ENCODE data around the gene CREB3L4. TPM values are rescaled to one million over a fixed set of nuclear protein-coding genes. Genes with fewer than 3 reads are reported as not detected.
"Not testable (repeated sequence)": the region's sequence is repeated elsewhere in the genome, so short reads cannot be mapped to it uniquely, and the experiment has no call there.

The CREB3L4 gene
- total RNA-seq, 2 experiments from 2014 or later, result 17.0 to 28.2 TPM

DNA sequence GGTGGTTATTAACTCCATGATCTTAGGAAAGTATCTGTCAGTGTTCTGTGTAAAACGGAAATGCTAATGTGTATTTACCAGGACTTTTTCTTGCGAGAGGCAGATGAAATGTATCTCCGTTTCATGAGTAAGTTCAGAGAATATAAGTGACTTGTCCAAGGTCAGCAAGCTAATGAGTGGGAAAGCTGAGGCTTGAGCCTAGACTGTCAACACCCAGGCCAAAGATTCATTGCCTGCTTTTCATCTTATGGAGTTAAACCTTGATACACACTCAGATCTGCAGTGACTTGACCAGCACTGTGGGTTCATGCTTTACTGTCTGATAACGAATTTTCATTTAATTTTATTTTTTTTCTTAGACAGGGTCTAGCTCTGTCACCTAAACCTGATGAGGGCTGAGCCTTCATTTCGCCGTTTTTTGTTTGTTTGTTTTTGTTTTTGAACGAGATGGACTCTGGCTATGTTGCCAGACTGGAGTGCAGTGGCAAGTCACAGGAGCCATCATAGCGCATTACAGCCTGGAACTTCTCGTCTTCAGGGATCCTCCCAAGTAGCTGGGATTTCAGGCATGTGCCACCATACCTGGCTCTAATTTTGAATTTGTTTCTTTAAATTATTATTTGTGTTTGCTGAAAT lies 10.7 kb downstream of the CREB3L4 start:
- DNase-seq (ENCODE audit: low spot score), result no peak
- BruUV-seq (replicated peaks), result no TSS peak
- peak overlapping the region; percentile 82 for H3K4me2 ChIP-seq (ENCODE audit: low read length)
- peaks cover 37% of the 10 kb centered on the region for H3K79me2 ChIP-seq (ENCODE audit: insufficient read depth, low read depth, low read length)
- H3K4me1 ChIP-seq (ENCODE audit: insufficient read depth, low read length, poor library complexity, severe bottlenecking), result peaks cover 21% of the 10 kb centered on the region
- ChIA-PET POLR2A (interaction anchor here (0.7 to 5.1 kb wide), 11 partner anchors 8 to 345 kb away, joined by 3 to 54 read pairs (median 4); partner anchors contain the start of genes CHTOP, CREB3L4, DENND4B and RAB13), CTCF (ENCODE audit: unreplicated experiment) (interaction anchor here (0.5 to 1.7 kb wide), 5 partner anchors 8 to 406 kb away, joined by 3 to 6 read pairs (median 3); partner anchors contain the start of genes RAB13 and SLC39A1)
- intact Hi-C loops (cut with micrococcal nuclease; ENCODE audit: unreplicated experiment), result no loop called here
- H2AFZ ChIP-seq (ENCODE audit: low read length), result peak overlapping the region; percentile 83
- no peaks in the 10 kb centered on the region for H3K9me2 ChIP-seq (ENCODE audit: insufficient read depth, low read length)
- no peak for TF ChIP-seq EZH2phosphoT487 (IDR thresholded peaks at IDR 0.05; ENCODE audit: borderline replicate concordance, low read depth, low read length)
- TF ChIP-seq CTCF (conservative IDR thresholded peaks at IDR 0.05; ENCODE audit: low read length), result no peak
- H3K9me3 ChIP-seq (ENCODE audit: low read length), result no peaks in the 10 kb centered on the region
- peak overlapping the region; percentile 58 for H3K27ac ChIP-seq (ENCODE audit: low read depth, low read length, poor library complexity, severe bottlenecking)
- peaks cover 29% of the 10 kb centered on the region for H3K36me3 ChIP-seq (ENCODE audit: insufficient read depth, low read length)
- peak overlapping the region; percentile 86 for H3K4me3 ChIP-seq (ENCODE audit: low read depth, low read length, poor library complexity, severe bottlenecking)
- H4K20me1 ChIP-seq (ENCODE audit: insufficient read depth, low read length), result no peaks in the 10 kb centered on the region

DNA sequence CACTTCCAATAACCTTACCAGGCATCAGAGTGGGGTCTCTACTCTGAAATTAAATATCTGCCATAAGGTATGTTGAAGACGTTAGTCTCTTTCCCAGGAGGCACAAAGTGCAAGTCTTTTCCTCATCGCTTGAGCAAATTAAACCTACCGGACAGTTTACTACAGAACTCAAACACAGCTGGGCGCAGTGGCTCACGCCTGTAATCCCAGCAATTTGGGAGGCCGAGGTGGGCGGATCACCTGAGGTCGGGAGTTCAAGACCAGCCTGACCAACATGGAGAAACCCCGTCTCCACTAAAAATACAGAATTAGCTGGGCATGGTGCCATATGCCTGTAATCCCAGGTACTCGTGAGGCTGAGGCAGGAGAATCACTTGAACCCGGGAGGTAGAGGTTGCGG lies 11.4 kb downstream of the CREB3L4 start:
- not testable (repeated sequence) for H3K27ac ChIP-seq (ENCODE audit: low read depth, low read length, poor library complexity, severe bottlenecking)
- Histone ChIP-seq H3K4me2 (ENCODE audit: low read length) (peak overlapping the region; percentile 82), H3K79me2 (ENCODE audit: insufficient read depth, low read depth, low read length) (peaks cover 37% of the 10 kb centered on the region)

GRCh38 chr1:153981735-153982134 lies 14.0 kb downstream of the CREB3L4 start:
- H3K4me3 ChIP-seq (ENCODE audit: low read depth, low read length, poor library complexity, severe bottlenecking); CTCF ChIA-PET (ENCODE audit: unreplicated experiment); H4K20me1 ChIP-seq (ENCODE audit: insufficient read depth, low read length); BruUV-seq (replicated peaks); H3K27ac ChIP-seq (ENCODE audit: low read depth, low read length, poor library complexity, severe bottlenecking); POLR2A ChIA-PET; DNase-seq (ENCODE audit: low spot score); H3K9me3 ChIP-seq (ENCODE audit: low read length); H3K36me3 ChIP-seq (ENCODE audit: insufficient read depth, low read length); H3K4me2 ChIP-seq (ENCODE audit: low read length); H3K9me2 ChIP-seq (ENCODE audit: insufficient read depth, low read length); H2AFZ ChIP-seq (ENCODE audit: low read length): not testable (repeated sequence)
- H3K4me1 ChIP-seq (ENCODE audit: insufficient read depth, low read length, poor library complexity, severe bottlenecking), result peaks cover 32% of the 10 kb centered on the region
- H3K79me2 ChIP-seq (ENCODE audit: insufficient read depth, low read depth, low read length), result peaks cover 20% of the 10 kb centered on the region
- intact Hi-C loops (cut with micrococcal nuclease; ENCODE audit: unreplicated experiment), result loop anchor here (10.0 kb wide), 1 partner anchor 467 kb away; no protein-coding TSS in a partner anchor

More for the DNA sequence above, 11.4 kb downstream of the CREB3L4 start:
- H4K20me1 ChIP-seq (ENCODE audit: insufficient read depth, low read length); DNase-seq (ENCODE audit: low spot score); H3K9me3 ChIP-seq (ENCODE audit: low read length); BruUV-seq (replicated peaks); H2AFZ ChIP-seq (ENCODE audit: low read length); intact Hi-C loops (cut with micrococcal nuclease; ENCODE audit: unreplicated experiment); H3K9me2 ChIP-seq (ENCODE audit: insufficient read depth, low read length): not testable (repeated sequence)
- Histone ChIP-seq H3K36me3 (ENCODE audit: insufficient read depth, low read length) (peaks cover 22% of the 10 kb centered on the region), H3K4me3 (ENCODE audit: low read depth, low read length, poor library complexity, severe bottlenecking) (peak overlapping the region; percentile 86), H3K4me1 (ENCODE audit: insufficient read depth, low read length, poor library complexity, severe bottlenecking) (peaks cover 22% of the 10 kb centered on the region)
- ChIA-PET CTCF (ENCODE audit: unreplicated experiment) (interaction anchor here (1.7 kb wide), 1 partner anchor 8 kb away, joined by 6 read pairs; the partner anchor contains the start of gene RAB13), POLR2A (interaction anchor here (0.6 to 5.1 kb wide), 6 partner anchors 12 to 155 kb away, joined by 4 to 54 read pairs (median 5); partner anchors contain the start of genes CREB3L4, RPS27 and SLC39A1)

Measured in OCI-LY7 (cell line).